ENCODE results near the gene RPLP2.
A peak's percentile ranks its signal among the peaks of the same experiment; 100 is the strongest.

The RPLP2 gene
- 652 to 1,270 (median 874) reads per million in 9 experiments for total RNA-seq

DNA sequence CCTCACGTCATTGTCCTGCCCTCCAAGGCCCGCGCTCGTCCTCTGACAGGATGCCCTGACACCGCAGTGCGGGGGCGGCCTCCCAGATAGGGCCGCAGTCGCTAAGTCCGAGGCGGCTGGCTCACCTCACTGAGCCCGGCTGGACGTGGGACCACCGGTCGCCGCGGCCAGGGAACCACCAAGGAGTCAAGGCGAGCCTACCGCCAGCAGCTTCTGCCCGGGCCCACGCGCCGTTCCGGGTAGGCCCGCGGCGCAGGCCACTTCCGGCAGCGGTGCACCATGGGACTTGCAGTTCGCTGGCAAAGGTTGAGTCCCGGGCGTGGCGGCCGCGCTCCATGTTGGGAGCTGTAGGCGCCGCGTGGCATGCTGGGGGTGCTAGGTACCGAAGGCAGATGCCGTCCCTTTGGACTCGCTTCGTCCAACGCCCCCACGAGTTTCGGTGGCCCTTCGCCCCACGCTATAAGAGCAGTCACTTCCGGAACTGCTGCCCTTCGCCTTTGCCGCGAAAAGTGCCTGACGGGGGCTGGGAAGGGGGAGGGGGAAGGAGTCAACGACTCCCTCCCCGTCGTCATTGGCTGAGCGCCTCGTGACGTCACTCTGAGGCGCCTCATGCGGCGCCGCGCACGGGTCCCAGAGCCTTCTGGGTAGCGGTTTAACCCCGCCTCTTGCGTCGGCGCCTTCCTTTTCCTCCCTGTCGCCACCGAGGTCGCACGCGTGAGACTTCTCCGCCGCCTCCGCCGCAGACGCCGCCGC, at the start of gene RPLP2:
Gene RPLP2, plus strand, starts transcription at position 681 of the 753 bp plus-strand sequence. CDS start 268 bp downstream, outside the sequence.
- H3K27me3 Mint-ChIP-seq, result no peaks in the 10 kb centered on the region
- DNase-seq (peak; percentile 96 to 99 (median 98)), ATAC-seq (replicated peaks) (peak; percentile 82)
- H3K36me3 Mint-ChIP-seq (ENCODE audit: insufficient read depth), result peaks cover 33% of the 10 kb centered on the region
- H3K27ac Mint-ChIP-seq, result peak within 1 kb of the TSS; percentile 94 to 97
- H3K4me1 Mint-ChIP-seq (ENCODE audit: low read depth in 2 of 2), result peaks cover 30 to 34% of the 10 kb centered on the region in 2 donors
- H3K9me3 Mint-ChIP-seq, result no peaks in the 10 kb centered on the region
- peak within 1 kb of the TSS; percentile 89 to 90 for H3K4me3 Mint-ChIP-seq

DNA sequence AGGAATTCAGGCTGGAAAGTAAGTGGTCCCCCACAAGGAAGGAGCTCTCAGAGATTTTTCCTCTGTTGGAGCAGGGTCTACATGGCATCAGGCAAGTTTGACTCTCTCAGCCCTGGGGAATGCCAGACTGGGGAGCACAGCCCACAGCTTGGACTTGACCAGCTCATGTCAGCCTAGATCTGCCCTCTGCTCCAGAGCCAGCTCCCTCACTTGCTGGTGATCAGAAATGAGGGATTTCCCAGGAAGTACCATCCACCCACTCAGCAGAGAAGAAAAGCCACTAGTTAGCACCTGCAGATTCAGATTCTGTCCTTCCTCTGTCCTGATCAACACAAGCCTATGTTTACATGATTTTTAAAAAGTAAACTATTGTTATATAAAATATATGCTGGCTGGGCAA, 49.5 kb upstream of the RPLP2 start:
- H3K4me1 Mint-ChIP-seq (ENCODE audit: low read depth in 2 of 2), result peaks cover 2 to 3% of the 10 kb centered on the region in 2 donors
- H3K27me3 Mint-ChIP-seq, result no peaks in the 10 kb centered on the region
- peaks cover 61% of the 10 kb centered on the region for H3K36me3 Mint-ChIP-seq (ENCODE audit: insufficient read depth)
- no peak for ATAC-seq (replicated peaks)
- DNase-seq, result no peak
- no peak overlapping the region for H3K4me3 Mint-ChIP-seq
- no peak overlapping the region for H3K27ac Mint-ChIP-seq
- no peaks in the 10 kb centered on the region for H3K9me3 Mint-ChIP-seq

DNA sequence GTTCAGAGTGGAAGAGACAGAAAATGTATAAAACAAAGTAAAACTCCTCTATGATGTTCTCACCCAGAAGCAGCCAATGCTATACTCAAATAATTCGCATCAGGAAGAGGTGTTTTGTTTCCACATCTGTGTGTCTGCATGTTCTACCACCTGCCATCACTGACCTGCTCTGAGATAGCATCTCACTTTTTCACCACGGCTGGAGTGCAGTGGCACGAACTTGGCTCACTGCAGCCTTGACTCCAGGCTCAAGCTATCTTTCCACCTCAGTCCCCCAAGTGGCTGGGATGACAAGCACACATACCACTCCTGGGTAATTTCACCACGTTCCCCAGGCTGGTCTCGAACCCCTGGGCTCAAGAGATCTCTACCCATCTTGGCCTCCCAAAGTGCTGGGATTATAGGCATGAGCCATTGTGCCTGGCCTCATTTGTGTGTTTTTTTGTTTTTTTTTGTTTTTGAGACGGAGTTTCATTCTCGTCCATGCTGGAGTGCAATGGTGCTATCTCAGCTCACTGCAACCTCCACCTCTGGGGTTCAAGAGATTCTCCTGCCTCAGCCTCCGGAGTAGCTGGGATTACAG, 48.1 kb upstream of the RPLP2 start:
- peaks cover 54% of the 10 kb centered on the region for H3K36me3 Mint-ChIP-seq (ENCODE audit: insufficient read depth)

DNA sequence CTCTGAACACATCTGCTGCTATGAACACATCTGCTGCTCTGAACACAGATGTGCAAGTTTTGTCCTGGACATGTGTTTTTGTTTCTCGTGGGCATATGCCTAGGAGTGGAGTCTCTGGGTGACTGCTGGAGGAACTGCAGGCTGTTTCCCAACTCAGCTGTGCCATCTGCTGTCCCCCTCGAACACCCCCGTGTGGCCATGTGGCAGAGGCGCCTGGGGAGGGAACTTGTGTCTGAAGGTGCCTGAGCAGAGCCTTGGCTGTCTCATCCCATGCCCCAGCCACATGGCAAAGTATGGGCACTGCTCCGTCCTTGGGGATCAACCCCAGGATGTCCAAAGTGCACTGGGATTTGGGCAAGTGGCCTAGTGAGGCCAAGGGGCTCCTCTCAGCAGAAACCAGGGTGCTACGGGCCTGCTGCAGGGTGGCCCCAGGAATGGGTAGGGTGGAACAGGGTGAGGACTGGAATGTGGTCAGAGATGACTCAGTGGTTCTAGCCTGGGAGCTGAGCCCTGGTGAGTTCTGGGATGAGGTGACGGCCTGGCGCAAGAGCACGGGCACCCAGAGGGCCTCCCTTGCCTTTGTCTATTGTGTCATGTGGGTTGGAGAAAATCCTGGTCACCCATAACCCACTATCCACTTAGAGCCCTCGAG, 47.2 kb upstream of the RPLP2 start:
- no peak overlapping the region for H3K27ac Mint-ChIP-seq

More for the DNA sequence above, 48.1 kb upstream of the RPLP2 start:
- DNase-seq (no peak), ATAC-seq (replicated peaks) (no peak)
- Mint-ChIP-seq H3K27ac (no peak overlapping the region), H3K27me3 (no peaks in the 10 kb centered on the region), H3K9me3 (no peaks in the 10 kb centered on the region), H3K4me3 (no peak overlapping the region), H3K4me1 (ENCODE audit: low read depth in 2 of 2) (peaks cover 0 to 2% of the 10 kb centered on the region in 2 donors)

DNA sequence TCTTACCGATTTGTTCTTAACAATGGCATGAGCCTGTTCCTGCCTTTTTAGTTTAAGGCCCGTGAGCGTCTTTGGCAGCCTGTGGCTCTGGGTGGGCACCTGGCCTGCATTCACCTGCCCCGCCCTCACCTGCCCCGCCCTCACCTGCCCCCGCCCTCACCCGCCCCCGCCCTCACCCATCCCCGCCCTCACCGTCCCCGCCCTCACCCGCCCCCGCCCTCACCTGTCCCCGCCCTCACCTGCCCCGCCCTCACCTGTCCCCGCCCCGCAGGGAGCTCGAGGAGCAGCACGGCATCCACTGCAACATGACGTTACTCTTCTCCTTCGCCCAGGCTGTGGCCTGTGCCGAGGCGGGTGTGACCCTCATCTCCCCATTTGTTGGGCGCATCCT, 46.7 kb upstream of the RPLP2 start:
- Mint-ChIP-seq H3K27me3 (no peaks in the 10 kb centered on the region), H3K27ac (no peak overlapping the region), H3K9me3 (no peaks in the 10 kb centered on the region), H3K36me3 (ENCODE audit: insufficient read depth) (peaks cover 45% of the 10 kb centered on the region), H3K4me1 (ENCODE audit: low read depth in 2 of 2) (peaks cover 0 to 2% of the 10 kb centered on the region in 2 donors), H3K4me3 (no peak overlapping the region)
- DNase-seq (no peak), ATAC-seq (replicated peaks) (no peak)

More for the DNA sequence above, 47.2 kb upstream of the RPLP2 start:
- Mint-ChIP-seq H3K4me1 (ENCODE audit: low read depth in 2 of 2) (peaks cover 0 to 2% of the 10 kb centered on the region in 2 donors), H3K4me3 (no peak overlapping the region), H3K36me3 (ENCODE audit: insufficient read depth) (peaks cover 51% of the 10 kb centered on the region), H3K9me3 (no peaks in the 10 kb centered on the region), H3K27me3 (no peaks in the 10 kb centered on the region)
- no peak for DNase-seq
- ATAC-seq (replicated peaks), result no peak

DNA sequence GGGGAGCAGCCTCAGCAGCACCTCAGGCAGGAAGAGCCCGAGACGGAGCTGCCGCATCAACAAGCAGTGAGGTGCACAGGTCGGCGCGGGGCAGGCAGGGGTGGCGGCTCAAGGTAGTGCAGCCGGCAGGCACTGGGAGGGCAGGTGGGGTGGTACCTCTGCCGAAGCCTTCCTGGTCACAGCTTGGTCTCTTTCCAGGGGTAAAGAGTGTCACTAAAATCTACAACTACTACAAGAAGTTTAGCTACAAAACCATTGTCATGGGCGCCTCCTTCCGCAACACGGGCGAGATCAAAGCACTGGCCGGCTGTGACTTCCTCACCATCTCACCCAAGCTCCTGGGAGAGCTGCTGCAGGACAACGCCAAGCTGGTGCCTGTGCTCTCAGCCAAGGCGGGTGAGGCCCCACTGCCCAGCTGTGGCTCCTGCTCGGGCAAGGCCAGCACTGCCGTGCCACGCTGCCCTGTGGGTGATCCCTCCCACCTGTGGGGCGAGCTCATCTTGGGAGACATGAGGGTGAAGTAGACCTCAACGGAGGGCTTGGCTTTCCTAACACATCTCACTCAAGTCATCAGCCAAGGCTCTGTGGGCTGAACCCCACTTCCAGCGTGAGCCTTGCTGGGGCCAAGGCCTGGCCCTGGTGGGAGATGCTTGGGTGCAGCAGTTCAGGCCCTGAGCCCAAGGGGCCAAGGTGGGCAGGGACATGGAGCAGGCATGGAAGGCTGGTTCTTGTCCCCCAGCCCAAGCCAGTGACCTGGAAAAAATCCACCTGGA, 46.0 kb upstream of the RPLP2 start:
- no peak for DNase-seq
- peaks cover 39% of the 10 kb centered on the region for H3K36me3 Mint-ChIP-seq (ENCODE audit: insufficient read depth)
- ATAC-seq (replicated peaks), result no peak
- no peaks in the 10 kb centered on the region for H3K27me3 Mint-ChIP-seq
- peaks cover 0 to 2% of the 10 kb centered on the region in 2 donors for H3K4me1 Mint-ChIP-seq (ENCODE audit: low read depth in 2 of 2)
- H3K9me3 Mint-ChIP-seq, result no peaks in the 10 kb centered on the region
- no peak overlapping the region for H3K4me3 Mint-ChIP-seq
- H3K27ac Mint-ChIP-seq, result no peak overlapping the region

DNA sequence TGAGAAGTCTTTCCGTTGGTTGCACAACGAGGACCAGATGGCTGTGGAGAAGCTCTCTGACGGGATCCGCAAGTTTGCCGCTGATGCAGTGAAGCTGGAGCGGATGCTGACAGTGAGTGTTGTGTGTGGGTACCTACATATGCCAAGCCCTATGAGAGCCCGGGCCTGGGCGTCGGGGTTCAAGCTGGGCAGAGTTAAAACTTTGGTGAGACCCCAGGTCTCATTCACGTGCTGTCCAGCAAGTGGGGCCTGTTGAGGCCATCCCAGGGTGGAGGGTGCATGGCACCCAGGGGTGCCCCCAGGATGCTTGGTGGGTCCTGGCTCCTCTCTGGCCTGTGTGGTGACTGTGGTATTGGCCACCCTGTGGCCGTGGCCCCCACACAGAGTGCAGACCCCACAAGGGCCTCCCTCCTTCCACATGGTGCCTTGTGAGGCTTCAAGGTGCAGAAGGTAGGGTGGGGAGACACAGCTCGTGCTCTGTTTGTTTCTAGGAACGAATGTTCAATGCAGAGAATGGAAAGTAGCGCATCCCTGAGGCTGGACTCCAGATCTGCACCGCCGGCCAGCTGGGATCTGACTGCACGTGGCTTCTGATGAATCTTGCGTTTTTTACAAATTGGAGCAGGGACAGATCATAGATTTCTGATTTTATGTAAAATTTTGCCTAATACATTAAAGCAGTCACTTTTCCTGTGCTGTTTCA, 45.3 kb upstream of the RPLP2 start:
- Mint-ChIP-seq H3K4me1 (ENCODE audit: low read depth in 2 of 2) (peaks cover 0 to 2% of the 10 kb centered on the region in 2 donors), H3K36me3 (ENCODE audit: insufficient read depth) (peaks cover 35% of the 10 kb centered on the region), H3K9me3 (no peaks in the 10 kb centered on the region), H3K4me3 (no peak overlapping the region), H3K27me3 (no peaks in the 10 kb centered on the region), H3K27ac (peak overlapping the region in 1 of 2 donors; percentile 35)
- ATAC-seq (replicated peaks) (no peak), DNase-seq (no peak)

DNA sequence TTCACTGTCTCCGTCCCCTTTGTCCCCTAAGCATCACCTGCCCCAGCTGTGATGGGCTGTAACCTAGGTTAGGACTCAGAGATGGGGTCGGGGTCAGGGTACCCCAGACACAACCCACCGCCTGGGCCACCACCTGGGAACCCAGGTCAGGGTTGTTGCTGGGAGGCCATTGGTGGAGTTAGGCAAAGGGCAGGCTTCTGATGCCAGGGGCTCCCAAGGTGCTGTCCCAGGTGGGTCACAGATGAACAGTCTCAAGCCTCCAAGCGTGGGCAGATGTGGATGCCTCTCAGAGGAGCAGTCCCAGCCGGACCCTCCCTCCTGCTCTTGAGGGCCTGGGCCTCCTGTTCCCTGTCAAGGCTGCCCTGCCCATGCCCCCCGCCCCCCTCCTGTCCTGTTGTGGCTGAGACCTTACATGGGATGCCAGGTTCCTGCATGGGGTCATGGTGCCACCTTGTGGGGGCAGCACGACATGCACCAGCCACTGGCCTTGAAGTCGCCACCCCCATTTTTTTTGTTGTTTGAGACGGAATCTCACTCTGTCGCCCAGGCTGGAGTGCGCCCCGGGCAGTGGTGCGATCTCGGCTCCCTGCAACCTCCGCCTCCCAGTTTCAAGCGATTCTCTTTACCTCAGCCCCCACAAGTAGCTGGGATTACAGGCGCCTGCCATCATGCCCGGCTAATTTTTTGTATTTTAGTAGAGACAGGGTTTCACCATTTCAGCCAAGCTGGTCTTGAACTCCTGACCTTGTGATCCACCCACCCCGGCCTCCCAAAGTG, 44.6 kb upstream of the RPLP2 start:
- H3K4me1 Mint-ChIP-seq (ENCODE audit: low read depth in 2 of 2), result peaks cover 0 to 2% of the 10 kb centered on the region in 2 donors
- H3K27ac Mint-ChIP-seq, result peak overlapping the region in 1 of 2 donors; percentile 35
- H3K4me3 Mint-ChIP-seq, result no peak overlapping the region
- peaks cover 38% of the 10 kb centered on the region for H3K36me3 Mint-ChIP-seq (ENCODE audit: insufficient read depth)
- H3K9me3 Mint-ChIP-seq, result no peaks in the 10 kb centered on the region
- DNase-seq, result peak; percentile 50 to 67 (median 56)
- no peaks in the 10 kb centered on the region for H3K27me3 Mint-ChIP-seq
- ATAC-seq (replicated peaks), result peak; percentile 90

DNA sequence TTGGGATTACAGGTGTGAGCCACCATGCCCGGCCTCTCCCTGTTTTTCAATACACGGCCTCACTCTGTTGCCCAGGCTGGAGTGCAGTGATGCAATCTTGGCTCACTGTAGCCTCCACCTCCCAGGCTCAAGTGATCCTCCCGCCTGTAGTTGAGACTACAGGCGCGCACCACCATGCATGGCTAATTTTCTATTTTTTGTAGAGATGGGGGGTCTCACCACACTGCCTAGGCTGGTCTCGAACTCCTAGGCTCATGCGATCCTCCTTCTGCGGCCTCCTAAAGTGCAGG, 44.0 kb upstream of the RPLP2 start:
- ATAC-seq (replicated peaks) (no peak), DNase-seq (no peak)
- H3K4me3 Mint-ChIP-seq, result no peak overlapping the region
- peaks cover 0 to 2% of the 10 kb centered on the region in 2 donors for H3K4me1 Mint-ChIP-seq (ENCODE audit: low read depth in 2 of 2)
- H3K27ac Mint-ChIP-seq, result peak overlapping the region in 1 of 2 donors; percentile 35
- peaks cover 36% of the 10 kb centered on the region for H3K36me3 Mint-ChIP-seq (ENCODE audit: insufficient read depth)
- H3K27me3 Mint-ChIP-seq, result no peaks in the 10 kb centered on the region
- no peaks in the 10 kb centered on the region for H3K9me3 Mint-ChIP-seq

DNA sequence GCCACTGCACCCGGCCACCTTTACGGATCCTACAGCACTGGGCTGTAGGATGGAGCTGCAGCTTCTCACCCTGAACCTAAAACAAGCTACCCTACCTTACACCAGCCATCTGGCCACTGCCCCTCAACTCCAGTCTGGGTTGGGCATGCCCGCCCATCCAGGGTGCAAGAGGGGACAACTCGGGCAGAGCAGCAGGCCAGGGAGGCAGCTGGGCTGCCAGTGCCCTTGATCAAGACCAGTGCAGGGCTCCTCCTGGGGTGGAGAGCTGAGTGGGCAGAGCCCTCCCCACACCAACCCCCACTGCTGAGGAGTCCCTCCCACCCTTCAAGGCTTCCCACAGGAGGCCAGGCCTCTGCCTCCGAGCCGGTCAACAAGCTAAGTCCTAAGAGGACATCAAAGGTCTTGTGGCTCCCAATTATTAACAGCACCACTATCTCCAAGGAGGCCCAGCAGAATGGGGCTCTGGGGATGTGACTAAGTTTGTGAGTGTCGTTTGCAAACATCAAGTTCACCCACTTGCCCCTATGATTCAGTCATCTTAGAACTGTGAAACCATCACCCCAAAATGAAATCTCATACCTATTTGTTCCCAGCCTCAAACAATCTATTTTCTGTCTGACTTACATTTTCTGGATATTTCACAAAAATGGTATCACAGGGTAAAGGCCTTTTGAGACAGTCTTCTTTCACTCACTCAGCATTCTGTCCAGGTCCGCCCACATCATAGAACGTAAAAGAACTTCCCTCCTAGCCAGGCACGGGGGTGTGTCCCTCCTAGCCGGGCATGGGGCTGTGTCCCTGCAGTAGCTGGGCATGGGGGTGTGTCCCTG, 43.4 kb upstream of the RPLP2 start:
- Mint-ChIP-seq H3K4me1 (ENCODE audit: low read depth in 2 of 2) (peaks cover 0 to 2% of the 10 kb centered on the region in 2 donors), H3K27me3 (no peaks in the 10 kb centered on the region), H3K27ac (peak overlapping the region in 1 of 2 donors; percentile 29), H3K4me3 (no peak overlapping the region), H3K9me3 (no peaks in the 10 kb centered on the region), H3K36me3 (ENCODE audit: insufficient read depth) (peaks cover 32% of the 10 kb centered on the region)
- DNase-seq (no peak), ATAC-seq (replicated peaks) (no peak)

DNA sequence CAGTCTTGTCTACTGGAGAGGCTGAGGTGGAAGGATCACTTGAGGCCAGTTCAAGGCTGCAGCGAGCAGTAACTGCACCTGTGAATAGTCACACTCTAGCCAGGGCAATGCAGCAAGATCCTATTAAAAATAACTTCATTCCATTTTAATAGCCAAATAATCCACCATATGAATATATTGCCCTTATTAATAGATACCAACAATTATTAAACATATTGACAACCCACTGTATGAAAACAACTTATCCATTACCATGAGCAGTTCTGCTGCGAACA, 42.9 kb upstream of the RPLP2 start:
- peaks cover 29% of the 10 kb centered on the region for H3K36me3 Mint-ChIP-seq (ENCODE audit: insufficient read depth)
- no peak for DNase-seq
- ATAC-seq (replicated peaks), result no peak

DNA sequence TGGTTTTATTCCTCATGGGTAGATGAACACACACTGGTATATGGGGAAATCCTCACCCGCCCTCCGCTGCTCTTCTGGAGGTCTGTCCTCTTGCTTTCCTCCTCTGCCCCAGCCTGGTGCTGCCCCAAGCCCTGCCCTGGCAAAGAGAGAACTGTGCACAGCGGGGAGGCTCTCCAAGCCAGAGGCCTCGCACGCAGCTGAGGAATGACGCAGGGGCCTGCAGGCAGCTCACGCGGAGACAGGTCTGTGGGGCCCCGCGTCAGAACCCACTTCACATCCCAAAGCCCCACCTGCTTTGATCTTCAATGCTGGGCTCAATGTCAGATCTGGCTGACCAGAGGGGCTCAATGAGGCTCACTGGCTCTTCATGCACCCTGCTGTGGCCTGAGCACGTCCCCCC, 42.5 kb upstream of the RPLP2 start:
- H3K27me3 Mint-ChIP-seq, result no peaks in the 10 kb centered on the region
- no peaks in the 10 kb centered on the region for H3K9me3 Mint-ChIP-seq
- H3K36me3 Mint-ChIP-seq (ENCODE audit: insufficient read depth), result peaks cover 26% of the 10 kb centered on the region
- no peak overlapping the region for H3K27ac Mint-ChIP-seq
- ATAC-seq (replicated peaks) (no peak), DNase-seq (no peak)
- peaks cover 0 to 2% of the 10 kb centered on the region in 2 donors for H3K4me1 Mint-ChIP-seq (ENCODE audit: low read depth in 2 of 2)
- no peak overlapping the region for H3K4me3 Mint-ChIP-seq

More for the DNA sequence above, 42.9 kb upstream of the RPLP2 start:
- H3K27ac Mint-ChIP-seq, result peak overlapping the region in 1 of 2 donors; percentile 29
- H3K4me3 Mint-ChIP-seq, result no peak overlapping the region
- no peaks in the 10 kb centered on the region for H3K27me3 Mint-ChIP-seq
- H3K9me3 Mint-ChIP-seq, result no peaks in the 10 kb centered on the region
- H3K4me1 Mint-ChIP-seq (ENCODE audit: low read depth in 2 of 2), result peaks cover 0 to 2% of the 10 kb centered on the region in 2 donors
